Esophagus muscularis mucosa (tissue), 4 donors: ENCODE results near the gene GSX2. TPM values are rescaled to one million over a fixed set of nuclear protein-coding genes. Genes with fewer than 3 reads are reported as not detected.

ENCODE experiments used
- DNase-seq: peaks from one replicate; pipeline ENCODE4 v3.0.0-alpha.2; 2017; ENCODE audit errors: extremely low spot score
- H3K27ac ChIP-seq, 4 donors: fragments of 200-600 bp; sonication (generic); replicated peaks in 1 of 4; 1 replicate in 3 of 4; 2 replicates in 1 of 4; pipeline ENCODE4 v1.5.1; 2016 to 2019; ENCODE audit warnings: mild to moderate bottlenecking in 1 of 4
- H3K27me3 ChIP-seq, 4 donors: fragments of 200-600 bp; sonication (generic); one replicate each; pipeline versions ENCODE4 v1.5.1 to v1.6.0; 2016 to 2019
- H3K36me3 ChIP-seq, 4 donors: fragments of 200-600 bp; sonication (generic); one replicate each; pipeline ENCODE4 v1.5.1; 2016 to 2019
- H3K4me1 ChIP-seq, 4 donors: fragments of 200-600 bp; sonication (generic); one replicate each; pipeline ENCODE4 v1.5.1; 2016 to 2019
- H3K4me3 ChIP-seq, 4 donors: fragments of 200-600 bp; sonication (generic); 1 replicate in 2 of 4; 2 replicates in 2 of 4; pipeline ENCODE4 v1.5.1; 2016 to 2019; ENCODE audit warnings: mild to moderate bottlenecking in 4 of 4, moderate library complexity in 1 of 4
- H3K9me3 ChIP-seq, 4 donors: fragments of 200-600 bp; sonication (generic); 1 replicate in 3 of 4; 2 replicates in 1 of 4; pipeline ENCODE4 v1.5.1; 2016 to 2019
- EP300 ChIP-seq: sonication (generic); formaldehyde crosslinking; IDR thresholded peaks from one replicate; pipeline ENCODE4 v1.6.1; 2017; ENCODE audit warnings: antibody characterized with exemption
- POLR2A ChIP-seq: fragments of 450-650 bp; IDR thresholded peaks from one replicate; pipeline ENCODE4 v1.6.1; 2017; ENCODE audit warnings: antibody characterized with exemption, moderate library complexity, mild to moderate bottlenecking, low read depth
- POLR2AphosphoS5 ChIP-seq, 2 donors: sonication (generic); formaldehyde crosslinking; IDR thresholded peaks; one replicate each; pipeline ENCODE4 v1.6.1; 2017; ENCODE audit warnings: antibody characterized with exemption in 2 of 2
- WGBS: methylation state at CpG from one replicate; pipeline ENCODE4 v1.1.5; 2018; 5-methylcytosine and 5-hydroxymethylcytosine counted together
- intact Hi-C: fragments of 100-400 bp; cut with DNase I; formaldehyde crosslinking; loops from one replicate; pipeline ENCODE4 v1.15.1; 2023
- total RNA-seq, 4 donors: library from RNA; depleted of rRNA; stranded (reverse); fragments of >200 nt; gene quantifications; one replicate each; pipeline versions ENCODE4 v1.1.0 to v1.2.1, GENCODE V29; 2016
- TF ChIP-seq, protein P1 (sequence below), 3 experiments: fragments of 200-600 bp in 2 of 3; fragments of 450-650 bp in 1 of 3; sonication (generic) in 2 of 3; IDR thresholded peaks; one replicate each; pipeline ENCODE4 v1.5.1; 2017 to 2019; ENCODE audit warnings: antibody characterized with exemption in 3 of 3, mild to moderate bottlenecking in 2 of 3, moderate library complexity in 1 of 3

Gene GSX2
- total RNA-seq, 4 donors from 2014 or later = not detected

DNA sequence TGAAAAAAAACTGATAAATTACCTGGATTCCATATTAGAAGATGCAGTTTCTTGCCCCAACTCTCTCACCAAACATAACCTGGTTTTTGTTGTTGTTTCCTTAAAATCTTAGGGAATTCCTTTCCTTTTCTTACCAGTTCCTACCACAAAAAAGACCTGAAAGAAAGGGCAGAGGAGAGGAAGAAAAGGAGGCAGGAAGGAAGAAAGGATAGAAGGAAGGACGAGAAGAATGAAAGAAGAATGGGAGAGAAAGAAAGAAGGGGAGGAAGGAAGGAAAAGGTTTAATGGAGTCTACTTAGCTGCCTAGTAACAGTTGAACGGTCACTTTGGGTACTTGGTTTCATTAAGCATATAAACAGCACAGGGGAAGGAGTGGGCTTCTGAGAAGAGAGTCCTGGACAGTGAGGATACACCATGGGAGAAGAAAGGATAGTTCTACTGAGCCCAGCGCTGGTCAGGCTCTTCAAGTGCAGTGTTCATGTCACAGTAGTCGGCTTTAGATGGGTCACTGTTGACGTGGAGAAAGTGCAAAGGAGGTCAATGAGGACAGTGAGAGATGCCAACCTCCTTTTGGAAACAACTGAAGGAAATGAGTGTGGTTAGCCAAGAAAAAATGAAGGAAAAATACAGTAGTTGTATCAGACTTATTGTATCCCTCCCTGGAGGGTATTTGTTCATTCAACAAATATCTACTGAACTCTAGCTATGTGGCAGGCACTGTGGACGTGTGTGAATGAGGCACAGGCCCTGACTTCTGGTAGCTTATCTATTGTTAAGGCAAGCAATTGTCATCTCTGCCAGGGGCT is 34.5 kb upstream of the GSX2 start:
- Histone ChIP-seq H3K27me3 (no peaks in the 10 kb centered on the region), H3K4me1 (peaks cover 40 to 52% (median 44%) of the 10 kb centered on the region in 4 donors), H3K27ac (peak overlapping the region; percentile 87 to 96 (median 90)), H3K4me3 (peak overlapping the region; percentile 77 to 96 (median 95)), H3K36me3 (no peaks in the 10 kb centered on the region), H3K9me3 (no peaks in the 10 kb centered on the region)
- intact Hi-C loops = loop anchor here (5.0 to 10.0 kb wide), 2 partner anchors 152 to 691 kb away; partner anchors contain the start of gene FIP1L1
- WGBS = 64% methylated on average over 6 of the region's 6 CpGs
- DNase-seq = no peak
- TF ChIP-seq POLR2AphosphoS5 (IDR thresholded peaks at IDR 0.05) (peak in 1 of 2 donors; percentile 9), EP300 (no peak)

DNA sequence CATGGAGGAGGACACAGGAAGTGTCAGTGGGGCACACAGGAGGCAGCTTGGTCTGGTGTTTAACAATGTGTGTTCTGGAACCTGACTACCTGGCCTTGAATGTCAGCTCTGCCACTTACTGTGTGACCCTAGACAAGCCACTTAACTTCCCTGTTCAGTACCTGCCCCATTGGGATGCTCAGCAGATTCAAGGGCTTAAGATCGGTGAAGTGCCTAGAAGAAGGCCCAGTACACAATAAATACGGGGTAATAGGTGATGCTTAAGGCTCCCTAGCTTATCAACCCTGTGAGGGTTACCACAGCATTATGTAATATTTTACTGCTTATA is 33.9 kb upstream of the GSX2 start:
- Histone ChIP-seq H3K4me1 (peaks cover 34 to 46% (median 39%) of the 10 kb centered on the region in 4 donors), H3K9me3 (no peaks in the 10 kb centered on the region), H3K27ac (peak overlapping the region; percentile 87 to 96 (median 90)), H3K27me3 (no peaks in the 10 kb centered on the region), H3K4me3 (no peak overlapping the region), H3K36me3 (no peaks in the 10 kb centered on the region)
- 91% methylated on average over 2 of the region's 2 CpGs for WGBS
- DNase-seq = no peak
- TF ChIP-seq EP300 = no peak
- intact Hi-C loops = loop anchor here (5.0 to 10.0 kb wide), 2 partner anchors 151 to 691 kb away; partner anchors contain the start of gene FIP1L1

DNA sequence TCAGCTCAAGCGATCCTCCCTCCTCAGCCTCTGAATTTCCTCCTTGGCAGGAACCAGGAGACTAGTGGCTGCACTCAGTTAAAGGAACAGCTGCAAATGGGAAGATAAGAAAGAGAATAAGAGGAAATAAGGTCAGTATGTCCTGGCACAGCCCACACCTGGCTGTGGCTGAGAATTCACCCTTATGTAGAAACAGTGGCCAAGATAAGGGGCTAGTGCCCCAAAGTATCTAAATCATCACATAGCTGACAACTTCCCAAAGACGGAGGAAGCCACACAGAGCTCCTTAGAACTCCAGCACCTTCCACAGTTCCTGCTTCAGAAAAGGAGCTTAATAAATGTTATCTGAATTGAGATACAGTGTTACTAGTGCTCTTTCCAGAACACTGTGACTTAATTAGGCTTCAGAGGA is 33.2 kb upstream of the GSX2 start:
- no peaks in the 10 kb centered on the region for H3K9me3 ChIP-seq
- H3K4me3 ChIP-seq = no peak overlapping the region
- no peaks in the 10 kb centered on the region for H3K36me3 ChIP-seq
- TF ChIP-seq POLR2AphosphoS5 (IDR thresholded peaks at IDR 0.05) (no peak), POLR2A (no peak), EP300 (no peak)
- TF ChIP-seq, protein P1, sequence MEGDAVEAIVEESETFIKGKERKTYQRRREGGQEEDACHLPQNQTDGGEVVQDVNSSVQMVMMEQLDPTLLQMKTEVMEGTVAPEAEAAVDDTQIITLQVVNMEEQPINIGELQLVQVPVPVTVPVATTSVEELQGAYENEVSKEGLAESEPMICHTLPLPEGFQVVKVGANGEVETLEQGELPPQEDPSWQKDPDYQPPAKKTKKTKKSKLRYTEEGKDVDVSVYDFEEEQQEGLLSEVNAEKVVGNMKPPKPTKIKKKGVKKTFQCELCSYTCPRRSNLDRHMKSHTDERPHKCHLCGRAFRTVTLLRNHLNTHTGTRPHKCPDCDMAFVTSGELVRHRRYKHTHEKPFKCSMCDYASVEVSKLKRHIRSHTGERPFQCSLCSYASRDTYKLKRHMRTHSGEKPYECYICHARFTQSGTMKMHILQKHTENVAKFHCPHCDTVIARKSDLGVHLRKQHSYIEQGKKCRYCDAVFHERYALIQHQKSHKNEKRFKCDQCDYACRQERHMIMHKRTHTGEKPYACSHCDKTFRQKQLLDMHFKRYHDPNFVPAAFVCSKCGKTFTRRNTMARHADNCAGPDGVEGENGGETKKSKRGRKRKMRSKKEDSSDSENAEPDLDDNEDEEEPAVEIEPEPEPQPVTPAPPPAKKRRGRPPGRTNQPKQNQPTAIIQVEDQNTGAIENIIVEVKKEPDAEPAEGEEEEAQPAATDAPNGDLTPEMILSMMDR (IDR thresholded peaks at IDR 0.05) = no peak
- intact Hi-C loops = loop anchor here (5.0 to 10.0 kb wide), 2 partner anchors 151 to 692 kb away; partner anchors contain the start of gene FIP1L1
- peaks cover 27 to 39% (median 34%) of the 10 kb centered on the region in 4 donors for H3K4me1 ChIP-seq
- no peak for DNase-seq
- peak overlapping the region; percentile 60 to 96 (median 90) for H3K27ac ChIP-seq
- no peaks in the 10 kb centered on the region for H3K27me3 ChIP-seq
- 57% methylated on average over 2 of the region's 2 CpGs for WGBS

DNA sequence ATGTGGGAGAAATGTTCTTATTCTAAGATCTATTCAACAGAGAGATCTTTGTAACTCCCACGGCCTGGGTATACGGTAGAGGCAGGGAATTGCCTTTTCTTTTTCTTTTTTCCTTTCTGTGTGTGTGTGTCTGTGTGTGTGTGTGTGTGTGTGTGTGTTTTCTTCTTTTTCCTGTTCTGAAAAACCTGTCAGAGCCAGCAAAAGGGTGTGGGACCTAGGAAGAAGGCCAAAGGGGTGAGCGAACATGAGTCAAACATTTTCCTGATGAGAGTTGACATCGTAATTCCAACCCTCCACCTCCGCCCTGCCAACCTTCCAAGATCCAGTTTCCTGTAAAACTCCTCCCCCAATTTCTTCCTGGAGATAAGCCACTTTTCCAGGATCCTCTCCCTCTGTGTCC is 32.8 kb upstream of the GSX2 start:
- Histone ChIP-seq H3K4me3 (no peak overlapping the region), H3K27me3 (no peaks in the 10 kb centered on the region), H3K36me3 (no peaks in the 10 kb centered on the region), H3K27ac (peak overlapping the region; percentile 60 to 96 (median 90)), H3K9me3 (no peaks in the 10 kb centered on the region), H3K4me1 (peaks cover 23 to 35% (median 30%) of the 10 kb centered on the region in 4 donors)
- no peak for DNase-seq
- 62% methylated on average over 5 of the region's 5 CpGs for WGBS
- TF ChIP-seq, protein P1 (IDR thresholded peaks at IDR 0.05) = no peak
- TF ChIP-seq EP300 (no peak), POLR2AphosphoS5 (IDR thresholded peaks at IDR 0.05) (peak in 1 of 2 donors; percentile 27), POLR2A (no peak)
- intact Hi-C loops = loop anchor here (5.0 to 10.0 kb wide), 2 partner anchors 150 to 692 kb away; partner anchors contain the start of gene FIP1L1

DNA sequence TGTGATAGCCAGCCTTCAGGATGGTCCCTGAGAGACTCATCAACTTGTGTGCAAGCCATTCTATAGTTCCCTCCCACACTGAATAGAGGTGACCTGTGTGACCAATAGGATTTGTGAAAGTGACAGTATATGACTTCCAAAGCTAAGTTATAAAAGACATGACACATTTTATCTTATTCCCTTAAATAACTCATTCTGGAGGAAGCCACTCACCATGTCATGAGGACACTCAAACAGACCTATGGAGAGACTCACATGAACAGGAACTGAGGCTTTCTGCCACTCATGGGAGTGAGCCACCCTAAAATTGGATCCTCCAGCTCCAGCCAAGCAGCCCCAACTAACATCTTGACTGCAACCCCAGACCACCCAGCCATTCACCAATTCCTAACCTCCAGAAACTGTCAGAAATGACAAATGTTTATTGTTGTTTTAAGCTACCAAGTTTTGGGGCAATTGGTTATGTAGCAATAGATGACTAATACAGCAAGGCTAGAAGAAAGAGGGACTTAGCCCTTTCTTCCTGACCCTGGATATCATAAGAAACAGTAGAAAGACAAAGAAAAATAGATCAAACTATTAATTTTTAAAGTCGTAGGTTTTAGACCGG is 26.6 kb upstream of the GSX2 start:
- Histone ChIP-seq H3K4me1 (no peaks in the 10 kb centered on the region), H3K9me3 (no peaks in the 10 kb centered on the region), H3K27ac (no peak overlapping the region), H3K27me3 (peaks cover 0 to under 1% (median 0%) of the 10 kb centered on the region in 4 donors), H3K36me3 (no peaks in the 10 kb centered on the region), H3K4me3 (no peak overlapping the region)
- WGBS = 100% methylated on average over 2 of the region's 2 CpGs
- DNase-seq = no peak
- TF ChIP-seq EP300 (no peak), POLR2A (no peak)
- intact Hi-C loops = no loop called here

DNA sequence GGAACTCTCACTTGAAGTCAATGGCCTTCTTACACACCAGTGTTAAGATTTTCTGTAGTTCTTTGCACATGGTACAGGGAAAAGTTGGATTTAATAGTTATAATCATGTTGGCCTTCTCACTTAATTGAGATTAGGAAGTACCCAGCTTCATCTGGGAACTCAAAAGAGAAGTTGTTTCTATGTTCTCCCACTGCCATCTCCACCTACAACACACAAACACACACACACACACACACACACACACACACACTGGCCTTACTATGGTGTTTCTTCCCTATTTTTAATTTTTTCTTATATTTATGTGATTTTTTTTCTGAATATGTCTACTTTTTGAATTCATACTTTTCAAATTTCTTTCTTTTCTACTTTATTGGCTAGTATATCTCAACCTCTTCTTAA is 25.6 kb upstream of the GSX2 start:
- peaks cover 0 to 7% (median 0%) of the 10 kb centered on the region in 4 donors for H3K27me3 ChIP-seq
- intact Hi-C loops = no loop called here
- no peak for TF ChIP-seq EP300
- TF ChIP-seq POLR2AphosphoS5 (IDR thresholded peaks at IDR 0.05) = no peak
- no peak for TF ChIP-seq POLR2A
- TF ChIP-seq, protein P1 (IDR thresholded peaks at IDR 0.05) = no peak
- no peak for DNase-seq
- no peak overlapping the region for H3K27ac ChIP-seq
- H3K4me3 ChIP-seq = no peak overlapping the region
- H3K4me1 ChIP-seq = no peaks in the 10 kb centered on the region
- H3K9me3 ChIP-seq = no peaks in the 10 kb centered on the region
- H3K36me3 ChIP-seq = no peaks in the 10 kb centered on the region
